Tibial artery (tissue), 4 donors: ENCODE data around the gene PLEKHH1.

ENCODE experiments used
- DNase-seq, 2 donors: peaks; one replicate each; pipeline ENCODE4 v3.0.0-alpha.2; 2019
- H3K27ac ChIP-seq, 2 donors: fragments of 200-600 bp; sonication (generic) in 1 of 2; 1 replicate in 1 of 2; 2 replicates in 1 of 2; pipeline ENCODE4 v1.5.1; 2018 to 2019; ENCODE audit warnings: mild to moderate bottlenecking in 1 of 2
- H3K27me3 ChIP-seq, 2 donors: fragments of 200-600 bp; sonication (generic) in 1 of 2; one replicate each; pipeline versions ENCODE4 v1.5.1 to v1.6.0; 2016 to 2019
- H3K36me3 ChIP-seq, 3 donors: fragments of 200-600 bp; sonication (generic) in 2 of 3; one replicate each; pipeline ENCODE4 v1.5.1; 2016 to 2019; ENCODE audit warnings: mild to moderate bottlenecking in 2 of 3
- H3K4me1 ChIP-seq, 4 donors: fragments of 200-600 bp; sonication (generic) in 2 of 4; 1 replicate in 3 of 4; 2 replicates in 1 of 4; pipeline ENCODE4 v1.5.1; 2016 to 2019
- H3K4me3 ChIP-seq, 2 donors: fragments of 200-600 bp; sonication (generic) in 1 of 2; 1 replicate in 1 of 2; 2 replicates in 1 of 2; pipeline ENCODE4 v1.5.1; 2018 to 2019; ENCODE audit warnings: mild to moderate bottlenecking in 2 of 2
- H3K9me3 ChIP-seq, 3 donors: fragments of 200-600 bp; sonication (generic) in 1 of 3; one replicate each; pipeline ENCODE4 v1.5.1; 2016 to 2019
- CTCF ChIP-seq, 2 experiments: fragments of 200-600 bp in 1 of 2; fragments of 450-650 bp in 1 of 2; IDR thresholded peaks; one replicate each; pipeline ENCODE4 v1.5.1; 2017 to 2019; ENCODE audit warnings: antibody characterized with exemption in 2 of 2, mild to moderate bottlenecking in 1 of 2, moderate library complexity in 1 of 2
- intact Hi-C: fragments of 100-400 bp; cut with DNase I; formaldehyde crosslinking; loops from one replicate; pipeline ENCODE4 v1.15.0; 2023; ENCODE audit warnings: low total_unique reads

Gene PLEKHH1

DNA sequence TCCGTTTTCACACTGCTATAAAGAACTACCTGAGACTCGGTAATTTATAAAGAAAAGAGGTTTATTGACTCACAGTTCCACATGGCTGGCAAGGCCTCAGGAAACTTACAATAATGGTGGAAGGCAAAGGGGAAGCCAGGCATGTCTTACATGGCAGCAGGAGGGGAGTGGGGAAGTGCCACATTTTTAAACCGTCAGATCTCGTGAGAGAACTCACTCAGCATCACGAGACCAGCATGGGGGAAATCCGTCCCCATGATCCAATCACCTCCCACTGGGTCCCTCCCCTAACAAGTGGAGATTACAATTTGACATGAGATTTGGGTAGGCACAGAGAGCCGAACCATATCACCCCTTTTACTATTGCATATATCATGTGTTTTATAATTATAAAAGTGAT lies 69.0 kb downstream of the PLEKHH1 start:
- peaks cover 0 to 19% (median 3%) of the 10 kb centered on the region in 4 donors for H3K4me1 ChIP-seq
- H3K27me3 ChIP-seq, result peaks cover 0 to under 1% of the 10 kb centered on the region in 2 donors
- intact Hi-C loops, result no loop called here
- H3K27ac ChIP-seq, result no peak overlapping the region
- DNase-seq, result no peak
- H3K9me3 ChIP-seq, result no peaks in the 10 kb centered on the region
- no peak overlapping the region for H3K4me3 ChIP-seq
- TF ChIP-seq CTCF (IDR thresholded peaks at IDR 0.05), result no peak
- H3K36me3 ChIP-seq, result no peaks in the 10 kb centered on the region

GRCh38 chr14:67602995-67603545 lies 70.0 kb downstream of the PLEKHH1 start:
- no peak overlapping the region for H3K4me3 ChIP-seq
- intact Hi-C loops, result no loop called here
- peaks cover 0 to 19% (median 3%) of the 10 kb centered on the region in 4 donors for H3K4me1 ChIP-seq
- H3K9me3 ChIP-seq, result no peaks in the 10 kb centered on the region
- H3K27ac ChIP-seq, result no peak overlapping the region
- no peak for TF ChIP-seq CTCF (IDR thresholded peaks at IDR 0.05)
- H3K27me3 ChIP-seq, result peaks cover 0 to 4% of the 10 kb centered on the region in 2 donors
- DNase-seq, result no peak
- H3K36me3 ChIP-seq, result no peaks in the 10 kb centered on the region

GRCh38 chr14:67607646-67608045 lies 74.6 kb downstream of the PLEKHH1 start:
- no peaks in the 10 kb centered on the region for H3K9me3 ChIP-seq
- TF ChIP-seq CTCF (IDR thresholded peaks at IDR 0.05), result no peak
- intact Hi-C loops, result no loop called here
- H3K27me3 ChIP-seq, result peaks cover 0 to 15% of the 10 kb centered on the region in 2 donors
- H3K36me3 ChIP-seq, result no peaks in the 10 kb centered on the region
- H3K4me3 ChIP-seq, result no peak overlapping the region
- H3K27ac ChIP-seq, result no peak overlapping the region
- H3K4me1 ChIP-seq, result no peaks in the 10 kb centered on the region
- DNase-seq, result no peak

DNA sequence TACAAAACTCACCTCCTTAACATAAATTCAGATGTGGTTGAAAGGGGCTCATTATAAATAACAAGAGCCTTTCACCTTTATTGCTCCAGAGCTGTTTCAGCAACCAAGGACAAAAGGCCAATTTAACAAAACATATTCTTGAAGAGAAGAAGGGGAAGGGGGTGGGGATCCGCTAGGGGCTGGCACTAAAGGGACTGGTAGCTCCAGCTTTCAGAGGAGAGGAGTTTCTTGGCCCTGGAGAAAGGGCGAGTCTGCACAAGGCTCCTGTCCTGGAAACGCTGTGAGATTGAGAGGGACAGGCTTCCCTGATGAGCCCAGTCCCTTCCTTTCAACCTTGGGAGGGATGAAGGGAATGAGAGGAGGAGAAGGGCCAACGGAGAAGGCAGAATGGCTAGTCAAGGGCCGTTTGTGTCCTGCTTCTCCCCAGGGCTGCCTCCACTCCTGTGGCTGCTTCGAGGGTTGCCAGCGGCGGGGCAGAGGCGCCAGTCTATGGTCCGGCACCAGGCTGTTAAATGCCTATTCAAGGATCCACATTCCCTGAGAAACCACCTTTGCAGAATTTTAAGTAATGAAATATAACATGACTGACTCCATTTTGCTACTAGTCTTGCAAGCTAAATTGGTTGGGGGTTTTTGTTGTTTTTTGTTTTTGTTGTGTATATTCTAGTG lies 76.7 kb downstream of the PLEKHH1 start:
- Histone ChIP-seq H3K9me3 (no peaks in the 10 kb centered on the region), H3K4me1 (no peaks in the 10 kb centered on the region), H3K27ac (no peak overlapping the region), H3K4me3 (no peak overlapping the region), H3K36me3 (no peaks in the 10 kb centered on the region), H3K27me3 (peaks cover 0 to 15% of the 10 kb centered on the region in 2 donors)
- DNase-seq, result no peak
- intact Hi-C loops, result loop anchor here (10.0 kb wide), 1 partner anchor 95 kb away; the partner anchor contains the start of gene RDH12
- no peak for TF ChIP-seq CTCF (IDR thresholded peaks at IDR 0.05)

DNA sequence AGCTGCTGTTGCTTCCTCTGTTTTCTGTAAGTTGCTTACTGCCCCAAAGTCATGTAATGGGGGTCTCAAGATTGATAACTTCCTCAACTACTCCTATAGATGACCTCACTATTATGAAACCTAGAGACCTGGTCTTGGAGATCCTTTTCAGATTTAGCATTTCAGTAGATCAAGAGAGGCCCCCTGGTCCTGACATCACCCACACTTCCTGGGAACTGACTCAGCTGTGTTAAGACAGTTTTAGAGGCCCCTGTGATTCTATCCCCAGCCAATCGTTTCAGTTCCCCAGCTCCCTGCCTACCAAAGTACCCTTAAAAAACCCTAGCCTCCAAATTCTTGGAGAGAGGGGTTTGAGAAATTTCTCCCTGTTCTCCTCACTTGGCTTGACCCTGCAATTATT lies 77.4 kb downstream of the PLEKHH1 start:
- Histone ChIP-seq H3K27ac (no peak overlapping the region), H3K9me3 (no peaks in the 10 kb centered on the region), H3K4me3 (no peak overlapping the region), H3K4me1 (no peaks in the 10 kb centered on the region), H3K36me3 (no peaks in the 10 kb centered on the region), H3K27me3 (peaks cover 0 to 15% of the 10 kb centered on the region in 2 donors)
- intact Hi-C loops, result loop anchor here (10.0 kb wide), 1 partner anchor 94 kb away; the partner anchor contains the start of gene RDH12
- no peak for DNase-seq
- no peak for TF ChIP-seq CTCF (IDR thresholded peaks at IDR 0.05)
